GM12878 (cell line): ENCODE measurements around the gene VDR. TPM values are rescaled to one million over a fixed set of nuclear protein-coding genes. Genes with fewer than 3 reads are reported as not detected.

Experiments used
- ATAC-seq: fragments of 200-7000 bp; cut with Tn5 transposase; 3 replicates; pipeline ENCODE4 v1.9.1; 2020; ENCODE audit warnings: mild to moderate bottlenecking, moderate library complexity
- BruUV-seq: library from RNA; stranded (reverse); fragments of 400-500 nt; replicated peaks from 2 replicates; lab custom pipeline; 2021; lab: Mats Ljungman, UMichigan
- CTCF ChIA-PET: fragments of 300-600 bp; sonication (Branson Sonifier 250); formaldehyde crosslinking; extraction: SDS; loops from one replicate; lab custom pipeline; 2021; ENCODE audit warnings: inconsistent platforms; lab: Yijun Ruan, JAX
- POLR2A ChIA-PET: fragments of 350-600 bp; formaldehyde crosslinking; extraction: SDS; loops from one replicate; lab custom pipeline; 2021; ENCODE audit warnings: inconsistent platforms; lab: Charles Lee
- RAD21 ChIA-PET: fragments of 300-600 bp; sonication (Branson Sonifier 250); formaldehyde crosslinking; loops from one replicate; lab custom pipeline; 2023; ENCODE audit warnings: antibody characterized with exemption; ENCODE audit not compliant: unreplicated experiment; lab: Charles Lee
- SMC1A ChIA-PET: fragments of 300-600 bp; sonication (Branson Sonifier 250); formaldehyde crosslinking; loops from one replicate; lab custom pipeline; 2023; ENCODE audit not compliant: unreplicated experiment, uncharacterized antibody; lab: Charles Lee
- DNase-seq: peaks from one replicate; pipeline ENCODE4 v3.0.0-alpha.2; 2011; ENCODE audit warnings: low read depth, low spot score
- FAIRE-seq: peaks from 3 replicates; lab custom pipeline; 2011; peaks lifted over from hg19 to GRCh38; lab: Jason Lieb, UNC
- H2AFZ ChIP-seq: 2 replicates; pipeline ENCODE4 v1.6.0; 2011; ENCODE audit warnings: low read depth, low read length, control low read depth; ENCODE audit not compliant: control insufficient read depth
- H3K27ac ChIP-seq: 2 replicates; pipeline ENCODE4 v1.5.1; 2011; ENCODE audit warnings: control low read depth; ENCODE audit not compliant: control insufficient read depth, insufficient read depth
- H3K27me3 ChIP-seq, 2 experiments: replicated peaks in 1 of 2; 2 replicates each; pipeline versions ENCODE4 v1.6.0 to v1.6.1; 2011; ENCODE audit warnings: low read length in 1 of 2; ENCODE audit not compliant: control insufficient read depth in 2 of 2, insufficient read depth in 2 of 2
- H3K36me3 ChIP-seq, 2 experiments: 2 replicates each; pipeline ENCODE4 v1.5.1; 2011; ENCODE audit warnings: low read length in 1 of 2; ENCODE audit not compliant: control insufficient read depth in 2 of 2, insufficient read depth in 2 of 2
- H3K4me1 ChIP-seq: 2 replicates; pipeline ENCODE4 v1.6.1; 2011; ENCODE audit warnings: mild to moderate bottlenecking, low read length, moderate library complexity, mixed read lengths; ENCODE audit not compliant: control insufficient read depth, insufficient read depth
- H3K4me2 ChIP-seq: 2 replicates; pipeline ENCODE4 v1.6.0; 2011; ENCODE audit warnings: control low read depth; ENCODE audit not compliant: control insufficient read depth, insufficient read depth
- H3K4me3 ChIP-seq: fragments of 200-600 bp; sonication (generic); 2 replicates; pipeline ENCODE4 v1.5.1; 2016
- H3K79me2 ChIP-seq: 2 replicates; pipeline ENCODE4 v1.6.0; 2011; ENCODE audit warnings: low read length; ENCODE audit not compliant: control insufficient read depth, insufficient read depth
- H3K9ac ChIP-seq: 2 replicates; pipeline ENCODE4 v1.8.0; 2011; ENCODE audit warnings: low read length, control low read depth, mixed read lengths; ENCODE audit not compliant: control insufficient read depth, insufficient read depth
- H3K9me3 ChIP-seq: replicated peaks from 3 replicates; pipeline ENCODE4 v1.5.1; 2011; ENCODE audit warnings: mild to moderate bottlenecking, low read length; ENCODE audit not compliant: control insufficient read depth, insufficient read depth
- H4K20me1 ChIP-seq: 2 replicates; pipeline ENCODE4 v1.6.0; 2011; ENCODE audit not compliant: control insufficient read depth, insufficient read depth
- BRCA1 ChIP-seq: IDR thresholded peaks from 2 replicates; pipeline ENCODE4 v1.6.1; 2011; ENCODE audit warnings: low read depth, low read length, improper control_type of control experiment
- CHD1 ChIP-seq: IDR thresholded peaks from 2 replicates; pipeline ENCODE4 v1.6.1; 2012; ENCODE audit warnings: low read depth, low read length, improper control_type of control experiment
- ETV6 ChIP-seq, 2 experiments: fragments of 450-650 bp in 1 of 2; IDR thresholded peaks in 1 of 2; conservative IDR thresholded peaks in 1 of 2; 2 replicates each; pipeline ENCODE4 v1.6.1; 2014; ENCODE audit warnings: antibody characterized with exemption in 1 of 2, borderline replicate concordance in 1 of 2, low read depth in 1 of 2, mild to moderate bottlenecking in 1 of 2, moderate library complexity in 1 of 2
- HDAC2 ChIP-seq: fragments of 200-600 bp; sonication (generic); IDR thresholded peaks from 2 replicates; pipeline ENCODE4 v1.6.1; 2017
- RUNX3 ChIP-seq: IDR thresholded peaks from 2 replicates; pipeline ENCODE4 v1.6.1; 2012; ENCODE audit warnings: low read length, inconsistent platforms
- ZNF24 ChIP-seq: fragments of 450-650 bp; IDR thresholded peaks from 2 replicates; pipeline ENCODE4 v1.6.1; 2017; ENCODE audit warnings: antibody characterized with exemption, mild to moderate bottlenecking
- WGBS: methylation state at CpG from one replicate; pipeline ENCODE4 v1.1.6; 2016; ENCODE audit warnings: low lambda C conversion rate; ENCODE audit not compliant: insufficient replicate concordance, insufficient coverage; ENCODE audit errors: missing lambda C conversion rate; 5-methylcytosine and 5-hydroxymethylcytosine counted together
- in situ Hi-C: fragments of 300-500 bp; cut with MboI; formaldehyde crosslinking; loops from 9 replicates; pipeline ENCODE4 v1.14.3; 2018; ENCODE audit warnings: mixed read lengths
- intact Hi-C: fragments of 100-400 bp; cut with micrococcal nuclease; formaldehyde crosslinking; loops from one replicate; pipeline ENCODE4 v1.14.2; 2022; ENCODE audit not compliant: unreplicated experiment
- polyA plus RNA-seq, 11 experiments: library from polyadenylated mRNA; depleted of rRNA in 4 of 11; unstranded in 6 of 11; stranded (reverse) in 5 of 11; fragments of >200 nt; fragmentation: Nextera tagmentation in 4 of 11; fragmentation: Illumina TruSeq in 1 of 11; extraction: Ambion mirVana in 4 of 11; extraction: Trizol in 1 of 11; gene quantifications; 1 replicate in 1 of 11; 2 replicates in 10 of 11; pipeline versions ENCODE4 v1.2.1 to v1.2.3, GENCODE V29; 2011 to 2016; ENCODE audit warnings: inconsistent platforms in 2 of 11, missing spikeins in 2 of 11, low read depth in 1 of 11
- total RNA-seq, 4 experiments: library from RNA; depleted of rRNA in 3 of 4; stranded (reverse); fragments of >200 nt in 3 of 4; fragmentation: Illumina TruSeq in 1 of 4; extraction: Trizol in 1 of 4; gene quantifications; 2 replicates each; pipeline versions ENCODE4 v1.2.1 to v1.2.3, GENCODE V29; 2013 to 2021
- TF ChIP-seq, protein P1 (sequence below): fragments of 450-650 bp; IDR thresholded peaks from 2 replicates; pipeline ENCODE4 v1.6.1; 2017; ENCODE audit warnings: mild to moderate bottlenecking

VDR gene
- total and polyA plus RNA-seq, 10 of the 15 experiments (the other 5 are each of a cell fraction or from before 2014, with no cell fraction given): 0.27 to 7.9 (median 3.0) TPM

DNA sequence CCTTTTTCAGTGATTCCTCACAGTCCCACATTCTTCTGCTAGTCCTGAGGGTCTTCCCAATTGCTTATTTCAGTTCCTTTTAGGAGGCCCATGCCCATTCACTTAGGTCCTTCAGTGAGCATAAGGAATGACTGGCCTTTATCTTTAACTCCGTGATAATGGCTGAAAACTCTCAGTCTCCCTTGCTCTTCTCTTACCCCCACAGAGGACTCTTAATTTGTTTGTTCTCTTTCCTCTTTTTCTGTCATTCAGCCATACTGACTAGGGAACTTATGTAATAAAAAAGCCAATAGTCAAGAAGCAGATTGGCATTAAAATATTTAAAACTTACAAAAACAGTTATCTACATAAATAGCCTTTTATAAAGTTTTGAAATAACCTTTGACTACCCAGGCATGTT is 17.1 kb upstream of the VDR start:
- ChIA-PET RAD21 (no interaction called here), SMC1A (no interaction called here)
- in situ Hi-C loops: no loop called here

DNA sequence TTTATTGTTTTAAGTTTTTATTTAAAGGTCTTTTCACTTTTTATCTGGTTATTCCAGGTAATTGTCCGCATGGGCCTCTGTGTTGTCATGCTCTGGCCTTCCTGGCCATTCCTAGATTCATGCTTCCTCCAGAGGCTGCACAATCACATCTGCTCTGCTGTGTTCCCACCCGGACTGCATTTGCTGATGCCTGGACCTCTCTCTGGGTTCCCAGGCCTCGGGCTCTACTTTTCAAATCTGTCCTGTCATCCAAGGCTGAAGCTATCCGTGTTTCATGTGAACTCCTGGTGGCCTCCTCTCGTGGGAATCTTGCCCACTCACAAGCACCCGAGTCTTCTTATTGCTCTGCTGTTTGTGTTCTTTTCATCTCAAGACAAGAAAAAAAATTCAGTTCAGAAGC is 16.1 kb upstream of the VDR start:
- RAD21 ChIA-PET: no interaction called here
- ATAC-seq: no peak
- POLR2A ChIA-PET: no interaction called here
- Histone ChIP-seq H3K27me3 (peaks cover 0 to 4% of the 10 kb centered on the region in 2 experiments; a peak in 2 of 4 replicates), H3K4me3 (no peak overlapping the region), H4K20me1 (no peaks in the 10 kb centered on the region), H3K9me3 (no peaks in the 10 kb centered on the region), H3K9ac (no peak overlapping the region), H3K36me3 (no peaks in the 10 kb centered on the region), H3K27ac (no peak overlapping the region), H3K4me1 (no peaks in the 10 kb centered on the region), H3K4me2 (no peak overlapping the region), H2AFZ (no peak overlapping the region), H3K79me2 (no peaks in the 10 kb centered on the region)
- BruUV-seq: no TSS peak
- SMC1A ChIA-PET: no interaction called here
- FAIRE-seq: no peak
- intact Hi-C loops: no loop called here
- DNase-seq: no peak
- in situ Hi-C loops: no loop called here
- 38% methylated on average over 6 of the region's 6 CpGs for WGBS
- no peak for TF ChIP-seq CHD1
- TF ChIP-seq HDAC2: no peak
- TF ChIP-seq, protein P1, sequence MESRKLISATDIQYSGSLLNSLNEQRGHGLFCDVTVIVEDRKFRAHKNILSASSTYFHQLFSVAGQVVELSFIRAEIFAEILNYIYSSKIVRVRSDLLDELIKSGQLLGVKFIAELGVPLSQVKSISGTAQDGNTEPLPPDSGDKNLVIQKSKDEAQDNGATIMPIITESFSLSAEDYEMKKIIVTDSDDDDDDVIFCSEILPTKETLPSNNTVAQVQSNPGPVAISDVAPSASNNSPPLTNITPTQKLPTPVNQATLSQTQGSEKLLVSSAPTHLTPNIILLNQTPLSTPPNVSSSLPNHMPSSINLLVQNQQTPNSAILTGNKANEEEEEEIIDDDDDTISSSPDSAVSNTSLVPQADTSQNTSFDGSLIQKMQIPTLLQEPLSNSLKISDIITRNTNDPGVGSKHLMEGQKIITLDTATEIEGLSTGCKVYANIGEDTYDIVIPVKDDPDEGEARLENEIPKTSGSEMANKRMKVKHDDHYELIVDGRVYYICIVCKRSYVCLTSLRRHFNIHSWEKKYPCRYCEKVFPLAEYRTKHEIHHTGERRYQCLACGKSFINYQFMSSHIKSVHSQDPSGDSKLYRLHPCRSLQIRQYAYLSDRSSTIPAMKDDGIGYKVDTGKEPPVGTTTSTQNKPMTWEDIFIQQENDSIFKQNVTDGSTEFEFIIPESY: no peak
- no peak for TF ChIP-seq RUNX3
- no peak for TF ChIP-seq ZNF24
- CTCF ChIA-PET: no interaction called here

More for the DNA sequence above, 17.1 kb upstream of the VDR start:
- BruUV-seq: no TSS peak
- Histone ChIP-seq H3K4me1 (no peaks in the 10 kb centered on the region), H3K9me3 (no peaks in the 10 kb centered on the region), H2AFZ (no peak overlapping the region), H3K9ac (no peak overlapping the region), H3K27ac (no peak overlapping the region), H3K79me2 (no peaks in the 10 kb centered on the region), H3K4me3 (no peak overlapping the region), H3K36me3 (no peaks in the 10 kb centered on the region), H3K4me2 (no peak overlapping the region), H3K27me3 (peaks cover 0 to 4% of the 10 kb centered on the region in 2 experiments; a peak in 3 of 4 replicates), H4K20me1 (0 out of 2 replicates have a peak, but pooled peaks cover 1% of the 10 kb centered on the region)
- FAIRE-seq (no peak), DNase-seq (no peak), ATAC-seq (no peak)
- no peak for TF ChIP-seq BRCA1
- TF ChIP-seq ETV6 (conservative IDR thresholded peaks at IDR 0.05 in 1 of 2, IDR thresholded peaks at IDR 0.05 in 1 of 2; ENCODE audit: borderline replicate concordance in 1 of 2, low read depth in 1 of 2): no peak
- POLR2A ChIA-PET: no interaction called here
- 43% methylated on average over 1 of the region's 1 CpG for WGBS
- intact Hi-C loops: no loop called here
- CTCF ChIA-PET: no interaction called here
